Measurements from ENCODE around the gene LRRN4CL. TPM values are rescaled to one million over a fixed set of nuclear protein-coding genes. Genes with fewer than 3 reads are reported as not detected.

The LRRN4CL gene
- total and polyA plus RNA-seq, 9 of the 15 experiments (the other 6 are each of a cell fraction or from before 2014, with no cell fraction given): 0.03 to 0.11 (median 0.05) TPM; not detected in 4

GRCh38 chr11:62728171-62728988 is 39.0 kb upstream of the LRRN4CL start, which contains the start of gene TTC9C (continued):
- peak; percentile 93 for TF ChIP-seq ZBTB40 (IDR thresholded peaks at IDR 0.05)
- no peak for TF ChIP-seq ZBTB40 (CRISPR knock-in tag; IDR thresholded peaks at IDR 0.05)
- no peak for TF ChIP-seq BHLHE40 (IDR thresholded peaks at IDR 0.05; ENCODE audit: low read length)
- TF ChIP-seq NKRF (IDR thresholded peaks at IDR 0.05; ENCODE audit: borderline replicate concordance): peak; percentile 86
- no peak for TF ChIP-seq ZBTB9 (CRISPR knock-in tag; IDR thresholded peaks at IDR 0.05)
- no peak for TF ChIP-seq RAD21 (CRISPR knock-in tag; conservative IDR thresholded peaks at IDR 0.05 in 1 of 2, IDR thresholded peaks at IDR 0.05 in 1 of 2)
- no peak for TF ChIP-seq DDX20 (tag; IDR thresholded peaks at IDR 0.05; ENCODE audit: low read depth)
- no peak for TF ChIP-seq ZNF398 (CRISPR knock-in tag; IDR thresholded peaks at IDR 0.05)
- no peak for TF ChIP-seq TCF15 (CRISPR knock-in tag; IDR thresholded peaks at IDR 0.05)
- peak; percentile 50 for TF ChIP-seq ZFX (CRISPR knock-in tag; IDR thresholded peaks at IDR 0.05)
- no peak for TF ChIP-seq TBP (optimal IDR thresholded peaks at IDR 0.05; ENCODE audit: low read depth, low read length)

Measured in K562 (cell line).